Transverse colon (tissue), 4 donors: ENCODE results near the gene TRPM6.

ENCODE experiments used
- CTCF ChIP-seq, 5 experiments: fragments of 200-600 bp in 3 of 5; fragments of 450-650 bp in 2 of 5; sonication (generic) in 3 of 5; IDR thresholded peaks; 1 replicate in 2 of 5; 2 replicates in 3 of 5; pipeline ENCODE4 v1.5.1; 2016 to 2017; ENCODE audit warnings: antibody characterized with exemption in 5 of 5, inconsistent platforms in 3 of 5, mild to moderate bottlenecking in 2 of 5, moderate library complexity in 1 of 5
- EP300 ChIP-seq: sonication (generic); formaldehyde crosslinking; IDR thresholded peaks from one replicate; pipeline ENCODE4 v1.6.1; 2017; ENCODE audit warnings: antibody characterized with exemption, low read depth
- POLR2A ChIP-seq: fragments of 450-650 bp; IDR thresholded peaks from one replicate; pipeline ENCODE4 v1.6.1; 2016; ENCODE audit warnings: antibody characterized with exemption, mild to moderate bottlenecking, moderate library complexity
- POLR2AphosphoS5 ChIP-seq, 3 donors: sonication (generic); formaldehyde crosslinking; IDR thresholded peaks; one replicate each; pipeline ENCODE4 v1.6.1; 2016; ENCODE audit warnings: antibody characterized with exemption in 3 of 3

GRCh38 chr9:74674077-74674476, 213.6 kb downstream of the TRPM6 start:
- TF ChIP-seq CTCF (IDR thresholded peaks at IDR 0.05) (no peak), EP300 (no peak), POLR2A (no peak), POLR2AphosphoS5 (IDR thresholded peaks at IDR 0.05) (no peak)
